Sigmoid colon (tissue), 4 donors: ENCODE data around the gene PAK4.

Experiments
- EP300 ChIP-seq, 4 donors: sonication (generic); formaldehyde crosslinking; IDR thresholded peaks; one replicate each; pipeline ENCODE4 v1.6.1; 2017; ENCODE audit warnings: antibody characterized with exemption in 4 of 4
- POLR2A ChIP-seq, 2 donors: fragments of 450-650 bp; IDR thresholded peaks; one replicate each; pipeline ENCODE4 v1.6.1; 2016; ENCODE audit warnings: antibody characterized with exemption in 2 of 2, mild to moderate bottlenecking in 2 of 2, moderate library complexity in 2 of 2
- POLR2AphosphoS5 ChIP-seq, 4 donors: sonication (generic); formaldehyde crosslinking; IDR thresholded peaks; one replicate each; pipeline ENCODE4 v1.6.1; 2017; ENCODE audit warnings: antibody characterized with exemption in 4 of 4
- TF ChIP-seq, protein P1 (sequence below), 4 experiments: fragments of 450-650 bp in 3 of 4; fragments of 200-600 bp in 1 of 4; IDR thresholded peaks; one replicate each; pipeline ENCODE4 v1.5.1; 2016 to 2019; ENCODE audit warnings: antibody characterized with exemption in 4 of 4, mild to moderate bottlenecking in 3 of 4, moderate library complexity in 2 of 4

DNA sequence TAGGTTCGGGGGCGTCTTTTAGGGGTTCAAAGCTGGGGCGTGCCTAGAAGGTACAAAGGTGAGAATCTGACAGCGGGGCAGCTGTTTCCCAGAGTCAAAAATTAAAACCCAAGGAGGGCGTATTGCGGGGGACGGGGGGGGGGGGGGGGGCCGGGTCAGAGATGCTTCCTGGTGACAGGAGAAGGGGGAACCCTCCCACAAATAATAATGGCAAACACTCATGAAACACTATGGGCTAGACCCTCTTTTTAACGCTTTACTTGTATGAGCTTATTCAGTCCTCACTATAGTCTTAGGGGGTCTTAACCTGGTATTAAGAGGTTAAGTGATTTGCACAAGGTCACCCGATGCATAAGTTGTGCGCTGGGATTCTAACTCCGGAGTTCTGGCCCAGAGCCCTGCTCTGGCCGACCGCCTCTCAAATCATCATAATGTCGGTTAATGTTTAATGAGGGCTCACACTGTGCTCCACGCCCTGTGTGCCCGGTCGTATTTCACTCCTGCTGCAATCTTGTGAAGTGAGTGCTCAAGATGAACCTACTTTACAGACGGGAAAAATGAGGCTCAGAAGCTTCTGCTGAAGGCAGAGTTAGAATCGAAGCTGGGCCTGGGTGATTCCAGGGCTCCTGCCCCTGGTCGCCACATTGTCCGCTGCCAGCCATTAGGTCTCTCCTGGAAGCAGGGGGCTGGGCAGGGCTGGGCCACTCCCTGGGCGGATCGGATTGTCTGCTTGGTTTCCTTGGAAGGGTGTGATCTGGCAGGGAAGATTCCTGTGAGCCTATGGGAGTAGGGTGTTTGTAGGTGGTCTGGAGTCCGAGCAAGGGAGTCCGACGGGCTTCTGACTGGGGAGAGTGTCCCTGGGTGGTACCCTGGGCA is 964 bp downstream of the PAK4 start:
- TF ChIP-seq POLR2AphosphoS5 (IDR thresholded peaks at IDR 0.05) (peak in 1 of 4 donors; percentile 36), POLR2A (IDR thresholded peaks at IDR 0.05) (peak in 1 of 2 donors; percentile 41), EP300 (IDR thresholded peaks at IDR 0.05) (no peak)
- TF ChIP-seq, protein P1, sequence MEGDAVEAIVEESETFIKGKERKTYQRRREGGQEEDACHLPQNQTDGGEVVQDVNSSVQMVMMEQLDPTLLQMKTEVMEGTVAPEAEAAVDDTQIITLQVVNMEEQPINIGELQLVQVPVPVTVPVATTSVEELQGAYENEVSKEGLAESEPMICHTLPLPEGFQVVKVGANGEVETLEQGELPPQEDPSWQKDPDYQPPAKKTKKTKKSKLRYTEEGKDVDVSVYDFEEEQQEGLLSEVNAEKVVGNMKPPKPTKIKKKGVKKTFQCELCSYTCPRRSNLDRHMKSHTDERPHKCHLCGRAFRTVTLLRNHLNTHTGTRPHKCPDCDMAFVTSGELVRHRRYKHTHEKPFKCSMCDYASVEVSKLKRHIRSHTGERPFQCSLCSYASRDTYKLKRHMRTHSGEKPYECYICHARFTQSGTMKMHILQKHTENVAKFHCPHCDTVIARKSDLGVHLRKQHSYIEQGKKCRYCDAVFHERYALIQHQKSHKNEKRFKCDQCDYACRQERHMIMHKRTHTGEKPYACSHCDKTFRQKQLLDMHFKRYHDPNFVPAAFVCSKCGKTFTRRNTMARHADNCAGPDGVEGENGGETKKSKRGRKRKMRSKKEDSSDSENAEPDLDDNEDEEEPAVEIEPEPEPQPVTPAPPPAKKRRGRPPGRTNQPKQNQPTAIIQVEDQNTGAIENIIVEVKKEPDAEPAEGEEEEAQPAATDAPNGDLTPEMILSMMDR (IDR thresholded peaks at IDR 0.05), result no peak
